HCT116 (cell line): ENCODE results near the gene ZPBP. TPM values are rescaled to one million over a fixed set of nuclear protein-coding genes. Genes with fewer than 3 reads are reported as not detected.
A peak's percentile ranks its signal among the peaks of the same experiment; 100 is the strongest.

Source experiments
- ATAC-seq: fragments of 200-7000 bp; cut with Tn5 transposase; 2 replicates; pipeline ENCODE4 v1.9.1; 2020; ENCODE audit warnings: mild to moderate bottlenecking, moderate library complexity
- BruUV-seq: library from RNA; stranded (reverse); fragments of 400-500 nt; replicated peaks from 2 replicates; lab custom pipeline; 2021; lab: Mats Ljungman, UMichigan
- CTCF ChIA-PET: fragments of 300-600 bp; sonication (Branson Sonifier 250); formaldehyde crosslinking; loops from one replicate; lab custom pipeline; 2021; ENCODE audit warnings: antibody characterized with exemption; lab: Charles Lee
- POLR2A ChIA-PET: fragments of 300-600, 350-600 bp; sonication (Branson Sonifier 250); formaldehyde crosslinking; loops from one replicate; lab custom pipeline; 2021; ENCODE audit warnings: antibody characterized with exemption; lab: Charles Lee
- RAD21 ChIA-PET, 2 experiments: fragments of 300-600 bp; sonication (Branson Sonifier 250); formaldehyde crosslinking; loops; one replicate each; lab custom pipeline; 2023; ENCODE audit warnings: low total read pairs in 2 of 2; ENCODE audit not compliant: uncharacterized antibody in 2 of 2, unreplicated experiment in 2 of 2, low non-redundant PET in 1 of 2; lab: Charles Lee
- DNase-seq: peaks from one replicate; pipeline ENCODE4 v3.0.0-alpha.2; 2010; ENCODE audit warnings: low read depth, low spot score
- H2AFZ ChIP-seq: fragments of 200-600 bp; shearing (Covaris generic), sonication (generic); 2 replicates; pipeline ENCODE4 v1.6.1; 2017; ENCODE audit warnings: low read depth, mixed run types, mixed read lengths, antibody characterized with exemption, low read length; ENCODE audit not compliant: poor library complexity, severe bottlenecking
- H3K27ac ChIP-seq: 2 replicates; pipeline ENCODE4 v1.5.1; 2012; ENCODE audit warnings: low read depth, low read length
- H3K27me3 ChIP-seq: fragments of 200-600 bp; sonication (generic); 2 replicates; pipeline ENCODE4 v1.6.1; 2016; ENCODE audit warnings: mixed run types, low read length, mixed read lengths; ENCODE audit not compliant: insufficient read depth
- H3K36me3 ChIP-seq, 2 experiments: fragments of 200-500 bp in 1 of 2; fragments of 200-600 bp in 1 of 2; sonication (Bioruptor generic) in 1 of 2; sonication (generic) in 1 of 2; 2 replicates each; pipeline versions ENCODE4 v1.5.1 to v1.6.1; 2014 to 2016; ENCODE audit warnings: low read length in 2 of 2, inconsistent platforms in 1 of 2, mixed read lengths in 1 of 2, mixed run types in 1 of 2; ENCODE audit not compliant: insufficient read depth in 2 of 2, control insufficient read depth in 1 of 2
- H3K4me1 ChIP-seq, 2 experiments: fragments of 200-600 bp in 1 of 2; sonication (generic) in 1 of 2; 2 replicates each; pipeline versions ENCODE4 v1.5.1 to v1.6.1; 2012 to 2017; ENCODE audit warnings: low read length in 2 of 2, inconsistent platforms in 1 of 2, mild to moderate bottlenecking in 1 of 2, mixed read lengths in 1 of 2, mixed run types in 1 of 2, moderate library complexity in 1 of 2; ENCODE audit not compliant: insufficient read depth in 2 of 2, control insufficient read depth in 1 of 2
- H3K4me2 ChIP-seq: fragments of 200-600 bp; sonication (generic); 2 replicates; pipeline ENCODE4 v1.6.1; 2017; ENCODE audit warnings: mixed run types, low read length, mixed read lengths
- H3K4me3 ChIP-seq, 2 experiments: fragments of 200-600 bp in 1 of 2; sonication (generic) in 1 of 2; replicated peaks in 1 of 2; 2 replicates each; pipeline ENCODE4 v1.5.1; 2011 to 2016; ENCODE audit warnings: low read length in 2 of 2, control low read depth in 1 of 2, low read depth in 1 of 2, mild to moderate bottlenecking in 1 of 2, mixed read lengths in 1 of 2, mixed run types in 1 of 2
- H3K79me2 ChIP-seq: fragments of 200-600 bp; sonication (generic); 2 replicates; pipeline ENCODE4 v1.6.1; 2017; ENCODE audit warnings: mild to moderate bottlenecking, mixed run types, low read length, moderate library complexity, mixed read lengths; ENCODE audit not compliant: insufficient read depth
- H3K9ac ChIP-seq: fragments of 200-600 bp; sonication (generic); 2 replicates; pipeline ENCODE4 v1.6.1; 2016; ENCODE audit warnings: low read length, mixed read lengths
- H3K9me2 ChIP-seq: fragments of 200-600 bp; sonication (generic), shearing (Covaris generic); 2 replicates; pipeline ENCODE4 v1.6.1; 2017; ENCODE audit warnings: mixed run types, mild to moderate bottlenecking, moderate library complexity; ENCODE audit not compliant: insufficient read depth
- H3K9me3 ChIP-seq, 2 experiments: fragments of 200-500 bp in 1 of 2; fragments of 200-600 bp in 1 of 2; sonication (Bioruptor generic) in 1 of 2; sonication (generic) in 1 of 2; 2 replicates each; pipeline ENCODE4 v1.6.1; 2014 to 2017; ENCODE audit warnings: low read length in 2 of 2, mixed read lengths in 2 of 2, inconsistent platforms in 1 of 2, low read depth in 1 of 2, mild to moderate bottlenecking in 1 of 2, mixed run types in 1 of 2, moderate library complexity in 1 of 2; ENCODE audit not compliant: control insufficient read depth in 1 of 2, insufficient read depth in 1 of 2
- H4K20me1 ChIP-seq: fragments of 200-600 bp; sonication (generic), shearing (Covaris generic); 2 replicates; pipeline ENCODE4 v1.6.1; 2017; ENCODE audit warnings: mixed run types, mild to moderate bottlenecking, moderate library complexity; ENCODE audit not compliant: insufficient read depth
- CBX3 ChIP-seq: IDR thresholded peaks from 2 replicates; pipeline ENCODE4 v1.6.1; 2012; ENCODE audit warnings: low read depth
- CEBPB ChIP-seq: IDR thresholded peaks from 2 replicates; pipeline ENCODE4 v1.6.1; 2012; ENCODE audit warnings: low read depth
- EGR1 ChIP-seq: IDR thresholded peaks from 2 replicates; pipeline ENCODE4 v1.6.1; 2012; ENCODE audit warnings: low read depth
- ELF1 ChIP-seq: IDR thresholded peaks from 2 replicates; pipeline ENCODE4 v1.6.1; 2012; ENCODE audit warnings: low read depth, borderline replicate concordance
- POLR2A ChIP-seq: IDR thresholded peaks from 2 replicates; pipeline ENCODE4 v1.7.0; 2011; ENCODE audit warnings: borderline replicate concordance; ENCODE audit not compliant: insufficient read depth, insufficient read length; ENCODE audit errors: extremely low read depth
- SRF ChIP-seq: IDR thresholded peaks from 2 replicates; pipeline ENCODE4 v1.6.1; 2012; ENCODE audit warnings: low read depth
- YY1 ChIP-seq: IDR thresholded peaks from 2 replicates; pipeline ENCODE4 v1.6.1; 2011; ENCODE audit warnings: low read length, low read depth, moderate library complexity, mild to moderate bottlenecking; ENCODE audit not compliant: insufficient replicate concordance; ENCODE audit errors: extremely low read depth
- intact Hi-C: fragments of 100-400 bp; cut with micrococcal nuclease; formaldehyde crosslinking; loops from 2 replicates; pipeline ENCODE4 v1.10.0; 2022
- total RNA-seq: library from RNA; stranded (reverse); gene quantifications from one replicate; pipeline ENCODE4 v1.2.1, GENCODE V29; 2021; ENCODE audit not compliant: unreplicated experiment

Gene ZPBP
- total RNA-seq, 1 experiment from 2014 or later: not detected

- no peaks in the 10 kb centered on the region for H4K20me1 ChIP-seq
- intact Hi-C loops: no loop called here
- H3K27ac ChIP-seq: no peak overlapping the region
- ChIA-PET RAD21 (no interaction called here), CTCF (no interaction called here), POLR2A (no interaction called here)
- no TSS peak for BruUV-seq
- H3K27me3 ChIP-seq: no peaks in the 10 kb centered on the region
- no peaks in the 10 kb centered on the region for H3K9me2 ChIP-seq
- no peak overlapping the region for H2AFZ ChIP-seq
- H3K4me2 ChIP-seq: no peak overlapping the region
- peaks cover 18 to 21% of the 10 kb centered on the region in 2 experiments for H3K4me1 ChIP-seq
- H3K4me3 ChIP-seq: no peak overlapping the region
- no peak for DNase-seq
- no peaks in the 10 kb centered on the region for H3K9me3 ChIP-seq
- no peak overlapping the region for H3K9ac ChIP-seq
- ATAC-seq: no peak
- TF ChIP-seq CBX3 (0 out of 2 replicates have a peak, but pooled peaks have one; percentile 25), YY1 (no peak)
- no peaks in the 10 kb centered on the region for H3K79me2 ChIP-seq
- no peaks in the 10 kb centered on the region for H3K36me3 ChIP-seq
These were observed 20.0 kb downstream of the ZPBP start for GRCh38 chr7:50073093-50073492.

GRCh38 chr7:50069613-50070012, 23.4 kb downstream of the ZPBP start:
- RAD21 ChIA-PET: no interaction called here
- peak overlapping the region; percentile 27 for H3K27ac ChIP-seq
- intact Hi-C loops: no loop called here
- no peak for TF ChIP-seq CEBPB
- TF ChIP-seq EGR1: no peak
- no peak for TF ChIP-seq ELF1
- TF ChIP-seq POLR2A: no peak
- TF ChIP-seq CBX3: no peak
- no peak for TF ChIP-seq SRF
- TF ChIP-seq, all 23 proteins: peak for 0
- H3K4me3 ChIP-seq: peak overlapping the region; percentile 45 to 58
- no peaks in the 10 kb centered on the region for H3K9me3 ChIP-seq
- H3K79me2 ChIP-seq: no peaks in the 10 kb centered on the region
- no peaks in the 10 kb centered on the region for H3K36me3 ChIP-seq
- H2AFZ ChIP-seq: peak overlapping the region; percentile 4
- ATAC-seq (peak; percentile 66), DNase-seq (no peak)
- no peaks in the 10 kb centered on the region for H3K27me3 ChIP-seq
- ChIA-PET POLR2A (no interaction called here), CTCF (no interaction called here)
- no TSS peak for BruUV-seq
- no peaks in the 10 kb centered on the region for H4K20me1 ChIP-seq
- H3K9ac ChIP-seq: no peak overlapping the region
- no peaks in the 10 kb centered on the region for H3K9me2 ChIP-seq
- H3K4me1 ChIP-seq: peaks cover 24 to 25% of the 10 kb centered on the region in 2 experiments
- peak overlapping the region; percentile 67 for H3K4me2 ChIP-seq
